ENCODE results near the gene VAC14.

DNA sequence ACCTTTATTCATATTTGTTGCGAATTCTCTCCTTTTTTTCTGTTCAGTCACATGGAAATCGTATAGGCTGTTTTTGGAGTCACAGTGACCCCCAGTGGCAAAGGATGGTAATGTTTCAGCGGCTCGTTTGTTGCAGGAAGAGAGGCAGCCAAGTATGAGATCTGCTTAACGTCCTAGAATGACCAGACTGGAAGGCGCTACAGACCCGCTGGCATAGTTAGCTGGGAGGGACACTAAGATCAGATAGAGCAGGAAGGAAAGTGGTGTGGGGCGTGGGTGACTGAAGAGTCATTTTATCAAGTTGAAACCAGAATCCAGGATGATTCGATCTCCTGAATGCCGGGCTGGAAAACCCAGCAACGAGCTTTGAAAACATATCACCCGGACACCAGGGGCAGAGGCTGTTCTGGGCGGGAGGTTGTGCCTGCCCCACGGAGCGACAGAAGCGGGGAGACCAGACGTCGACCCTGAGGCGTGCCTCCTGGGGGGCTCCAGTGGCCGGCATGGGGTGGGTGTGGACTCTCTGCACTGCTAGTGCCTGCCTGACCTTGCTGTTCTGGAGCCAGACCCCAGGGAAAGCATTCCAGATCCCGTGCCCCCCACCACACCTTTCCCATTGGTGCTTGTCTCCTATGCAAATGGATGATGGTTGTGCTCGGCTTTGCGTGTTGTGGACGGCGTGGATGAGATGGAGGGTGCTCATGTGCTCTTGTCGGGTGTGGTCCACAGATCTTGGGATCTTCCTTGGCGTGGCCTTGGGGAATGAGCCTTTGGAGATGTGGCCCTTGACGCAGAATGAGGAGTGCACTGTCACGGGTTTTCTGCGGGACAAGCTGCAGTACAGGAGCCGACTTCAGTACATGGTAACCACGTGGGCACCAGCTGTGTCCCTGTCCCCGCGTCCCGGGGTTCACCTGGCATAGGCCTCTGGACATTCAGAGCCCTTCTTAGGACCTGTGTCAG, 146.9 kb downstream of the VAC14 start:
- TF ChIP-seq, protein P1, sequence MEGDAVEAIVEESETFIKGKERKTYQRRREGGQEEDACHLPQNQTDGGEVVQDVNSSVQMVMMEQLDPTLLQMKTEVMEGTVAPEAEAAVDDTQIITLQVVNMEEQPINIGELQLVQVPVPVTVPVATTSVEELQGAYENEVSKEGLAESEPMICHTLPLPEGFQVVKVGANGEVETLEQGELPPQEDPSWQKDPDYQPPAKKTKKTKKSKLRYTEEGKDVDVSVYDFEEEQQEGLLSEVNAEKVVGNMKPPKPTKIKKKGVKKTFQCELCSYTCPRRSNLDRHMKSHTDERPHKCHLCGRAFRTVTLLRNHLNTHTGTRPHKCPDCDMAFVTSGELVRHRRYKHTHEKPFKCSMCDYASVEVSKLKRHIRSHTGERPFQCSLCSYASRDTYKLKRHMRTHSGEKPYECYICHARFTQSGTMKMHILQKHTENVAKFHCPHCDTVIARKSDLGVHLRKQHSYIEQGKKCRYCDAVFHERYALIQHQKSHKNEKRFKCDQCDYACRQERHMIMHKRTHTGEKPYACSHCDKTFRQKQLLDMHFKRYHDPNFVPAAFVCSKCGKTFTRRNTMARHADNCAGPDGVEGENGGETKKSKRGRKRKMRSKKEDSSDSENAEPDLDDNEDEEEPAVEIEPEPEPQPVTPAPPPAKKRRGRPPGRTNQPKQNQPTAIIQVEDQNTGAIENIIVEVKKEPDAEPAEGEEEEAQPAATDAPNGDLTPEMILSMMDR (IDR thresholded peaks at IDR 0.05): peak; percentile 92 to 98 (median 95)
- no peak for TF ChIP-seq POLR2A (IDR thresholded peaks at IDR 0.05)
